Bronchial epithelial cell (primary cell): ENCODE results near the gene ABCA4. TPM values are rescaled to one million over a fixed set of nuclear protein-coding genes. Genes with fewer than 3 reads are reported as not detected.
"Not testable (repeated sequence)": the region's sequence is repeated elsewhere in the genome, so short reads cannot be mapped to it uniquely, and the experiment has no call there.

Source experiments
- DNase-seq: peaks from one replicate; pipeline ENCODE4 v3.0.0-alpha.2; 2010; ENCODE audit warnings: low read depth
- FAIRE-seq: peaks from 2 replicates; lab custom pipeline; 2011; peaks lifted over from hg19 to GRCh38; lab: Jason Lieb, UNC
- H3K27me3 ChIP-seq: 2 replicates; pipeline ENCODE4 v1.5.1; 2011; ENCODE audit warnings: low read length; ENCODE audit not compliant: control insufficient read depth, insufficient read depth
- H3K36me3 ChIP-seq: 2 replicates; pipeline ENCODE4 v1.5.1; 2011; ENCODE audit warnings: low read length; ENCODE audit not compliant: control insufficient read depth, insufficient read depth
- H3K4me3 ChIP-seq: 2 replicates; pipeline ENCODE4 v1.5.1; 2011; ENCODE audit warnings: mild to moderate bottlenecking, low read depth, low read length, control low read depth
- CTCF ChIP-seq: IDR thresholded peaks from 2 replicates; pipeline ENCODE4 v1.5.1; 2011; ENCODE audit warnings: mild to moderate bottlenecking, moderate library complexity, low read length, control low read depth, inconsistent platforms; ENCODE audit not compliant: insufficient read depth, severe bottlenecking
- total RNA-seq: library from RNA; depleted of rRNA; stranded (reverse); fragments of >200 nt; gene quantifications from 2 replicates; pipeline ENCODE4 v1.2.1, GENCODE V29; 2014

ABCA4 gene
- total RNA-seq, 1 donor from 2014 or later: under 0.01 TPM

- TF ChIP-seq CTCF: no peak
- Histone ChIP-seq H3K4me3 (no peak overlapping the region), H3K27me3 (no peaks in the 10 kb centered on the region), H3K36me3 (no peaks in the 10 kb centered on the region)
- FAIRE-seq: no peak
- peak; percentile 94 for DNase-seq
Measured at GRCh38 chr1:94004924-94005323, 116.0 kb downstream of the ABCA4 start.

- Histone ChIP-seq H3K27me3 (no peaks in the 10 kb centered on the region), H3K4me3 (no peak overlapping the region), H3K36me3 (no peaks in the 10 kb centered on the region)
- no peak for FAIRE-seq
- TF ChIP-seq CTCF: no peak
- no peak for DNase-seq
Measured at GRCh38 chr1:94002046-94002787, 118.7 kb downstream of the ABCA4 start.

- no peaks in the 10 kb centered on the region for H3K27me3 ChIP-seq
- no peaks in the 10 kb centered on the region for H3K36me3 ChIP-seq
- TF ChIP-seq CTCF: no peak
- no peak overlapping the region for H3K4me3 ChIP-seq
- FAIRE-seq: no peak
- DNase-seq: no peak
Measured at GRCh38 chr1:94001397-94002045, 119.4 kb downstream of the ABCA4 start.

- no peak for TF ChIP-seq CTCF
- FAIRE-seq (no peak), DNase-seq (no peak)
- Histone ChIP-seq H3K4me3 (no peak overlapping the region), H3K36me3 (no peaks in the 10 kb centered on the region), H3K27me3 (no peaks in the 10 kb centered on the region)
Measured at GRCh38 chr1:94000510-94001282, 120.3 kb downstream of the ABCA4 start.

GRCh38 chr1:93999840-94000415 is 121.0 kb downstream of the ABCA4 start:
- H3K27me3 ChIP-seq: no peaks in the 10 kb centered on the region
- no peaks in the 10 kb centered on the region for H3K36me3 ChIP-seq
- no peak for FAIRE-seq
- no peak for DNase-seq
- no peak for TF ChIP-seq CTCF
- no peak overlapping the region for H3K4me3 ChIP-seq

- not testable (repeated sequence) for H3K27me3 ChIP-seq, FAIRE-seq
Measured at GRCh38 chr1:93998532-93998931, 122.4 kb downstream of the ABCA4 start.

More at GRCh38 chr1:93998532-93998931, 122.4 kb downstream of the ABCA4 start:
- not testable (repeated sequence) for DNase-seq, H3K36me3 ChIP-seq, H3K4me3 ChIP-seq
